Posterior cingulate gyrus (tissue), 11 donors: Measurements from ENCODE around the gene CADPS2.

Source experiments
- DNase-seq, 10 donors: peaks; one replicate each; pipeline versions ENCODE4 v3.0.0 to v3.0.0-alpha.2; 2020 to 2021; ENCODE audit warnings: mixed read lengths in 3 of 10
- intact Hi-C: fragments of 100-400 bp; cut with DNase I; formaldehyde crosslinking; loops from one replicate; pipeline ENCODE4 v1.15.1; 2023

The CADPS2 gene

DNA sequence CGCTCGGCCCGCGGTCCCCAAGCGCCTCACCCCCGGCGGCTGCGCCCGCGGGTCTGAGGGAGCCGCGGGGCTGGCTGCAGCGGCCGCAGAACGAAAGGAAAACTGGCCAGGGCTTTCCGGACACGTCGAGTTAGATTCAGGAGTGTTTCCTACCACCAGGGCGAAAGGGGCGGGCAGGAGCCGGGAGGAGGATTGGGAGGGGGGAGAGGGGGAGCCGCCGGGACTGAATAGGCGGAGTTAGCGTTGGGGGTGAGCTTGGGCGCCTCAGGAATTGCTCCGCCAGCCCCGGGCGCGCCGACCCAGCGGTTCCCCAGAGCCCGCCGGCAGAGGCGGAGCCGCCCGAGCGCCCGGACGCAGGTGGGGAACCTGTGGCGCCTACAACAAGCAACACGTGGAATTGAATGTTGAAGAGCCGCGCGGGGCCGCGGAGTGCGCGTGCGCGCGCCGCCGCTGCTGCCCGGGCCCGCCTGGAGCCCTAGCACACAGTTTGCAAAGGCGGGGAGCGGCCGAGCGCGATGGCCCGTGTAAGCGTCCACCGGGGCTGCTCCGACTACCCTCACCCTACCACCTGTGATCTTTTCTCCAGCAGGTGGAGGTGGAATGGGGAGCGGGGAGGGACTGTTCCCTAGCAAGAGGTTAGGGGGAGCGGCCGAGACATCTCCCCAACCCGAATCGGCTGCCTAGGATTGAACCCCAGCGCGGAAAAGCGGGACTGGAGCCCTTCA lies at the start of gene CADPS2:
TSS of gene CADPS2 (minus strand) at position 104 of the 725 bp plus-strand sequence. CDS start 123 bp downstream, outside the sequence.
- intact Hi-C loops: loop anchor here (10.0 kb wide), 1 partner anchor 268 kb away; no protein-coding TSS in a partner anchor
- peak; percentile 34 to 95 (median 64) for DNase-seq

DNA sequence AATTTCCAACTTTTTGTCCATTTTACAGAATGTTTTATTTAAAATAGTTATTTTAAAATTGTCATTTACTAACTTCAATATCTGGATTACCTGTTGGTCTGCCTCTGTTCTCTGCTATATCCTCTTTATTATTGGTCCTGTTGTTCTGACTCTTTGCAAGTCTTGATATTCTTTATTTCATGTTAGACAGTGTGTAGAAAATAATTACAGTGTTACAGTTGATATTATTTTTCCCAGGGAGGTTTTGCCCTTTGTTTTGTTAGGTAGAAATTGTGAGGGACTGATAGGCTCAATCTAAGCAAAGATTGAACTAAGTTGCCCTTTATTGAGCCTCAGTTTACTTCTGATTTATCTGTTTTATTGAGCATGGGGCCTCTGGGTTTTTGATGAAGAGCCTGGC lies 49.4 kb upstream of the CADPS2 start:
- intact Hi-C loops: no loop called here
- no peak for DNase-seq

DNA sequence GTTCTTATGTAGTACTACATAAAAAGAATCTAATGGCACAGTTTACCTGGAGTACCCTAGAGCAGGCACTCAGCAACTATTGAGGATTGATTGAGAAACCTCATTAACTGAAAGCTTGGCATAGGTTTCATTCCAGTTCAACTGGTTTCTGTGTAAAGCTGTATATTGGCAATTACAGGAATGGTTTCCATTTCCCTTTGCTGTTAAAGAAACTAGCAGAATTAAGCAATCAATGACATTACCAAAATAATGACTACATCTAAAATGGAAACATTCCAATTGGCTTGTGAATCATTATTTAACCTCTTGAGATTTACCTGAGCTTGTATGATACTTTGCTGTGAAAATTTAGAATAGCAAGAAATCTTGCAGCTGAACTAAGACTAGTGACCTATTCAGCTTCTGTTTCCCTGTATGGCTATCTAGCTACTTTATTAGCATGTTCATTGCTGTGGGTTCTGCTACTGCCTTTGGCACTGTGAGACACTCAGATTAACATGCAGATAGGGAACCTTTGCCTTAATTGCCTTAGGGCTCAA lies 33.5 kb upstream of the CADPS2 start:
- DNase-seq: no peak
- intact Hi-C loops: no loop called here

DNA sequence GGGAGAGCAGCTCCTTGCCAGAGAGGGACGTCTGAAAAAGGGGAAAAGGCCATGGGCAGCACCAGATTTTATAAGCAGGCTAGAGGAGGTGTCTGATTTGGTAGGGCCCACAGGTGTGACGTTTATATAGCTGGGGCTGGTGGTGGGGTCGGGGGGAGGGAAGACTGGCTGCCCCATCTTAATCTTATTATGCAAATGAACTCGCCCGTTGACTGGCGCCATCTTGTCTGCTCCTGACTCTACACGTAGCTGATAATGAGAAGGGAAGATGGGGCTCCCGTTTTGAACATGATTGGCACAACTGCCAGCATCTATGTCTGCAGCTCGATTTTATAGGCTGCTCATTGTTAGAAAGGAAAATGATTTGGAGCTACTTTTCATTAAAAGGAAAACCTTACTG lies 28.6 kb upstream of the CADPS2 start:
- intact Hi-C loops: no loop called here
- DNase-seq: no peak

DNA sequence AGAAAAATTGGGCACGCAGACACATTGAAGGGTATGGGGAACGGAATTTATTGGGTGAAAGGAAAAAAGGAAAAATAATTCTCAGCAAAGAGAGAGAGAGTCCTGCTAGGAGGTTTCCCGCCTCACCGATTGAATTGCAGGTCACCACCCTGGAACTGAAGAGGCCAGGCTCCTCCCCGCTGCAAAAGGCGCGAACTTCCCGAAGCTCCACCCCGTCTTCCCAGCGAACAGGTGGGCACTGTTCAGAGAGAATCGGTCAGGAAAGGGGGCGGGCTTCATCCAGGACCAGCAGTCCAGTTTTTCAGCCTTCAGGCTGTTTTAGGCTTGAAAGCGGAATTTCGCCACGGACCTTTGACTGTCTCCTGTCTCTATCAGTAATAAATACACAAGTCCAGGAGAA lies 27.3 kb upstream of the CADPS2 start:
- peak in 1 of 10 donors; percentile 68 for DNase-seq

DNA sequence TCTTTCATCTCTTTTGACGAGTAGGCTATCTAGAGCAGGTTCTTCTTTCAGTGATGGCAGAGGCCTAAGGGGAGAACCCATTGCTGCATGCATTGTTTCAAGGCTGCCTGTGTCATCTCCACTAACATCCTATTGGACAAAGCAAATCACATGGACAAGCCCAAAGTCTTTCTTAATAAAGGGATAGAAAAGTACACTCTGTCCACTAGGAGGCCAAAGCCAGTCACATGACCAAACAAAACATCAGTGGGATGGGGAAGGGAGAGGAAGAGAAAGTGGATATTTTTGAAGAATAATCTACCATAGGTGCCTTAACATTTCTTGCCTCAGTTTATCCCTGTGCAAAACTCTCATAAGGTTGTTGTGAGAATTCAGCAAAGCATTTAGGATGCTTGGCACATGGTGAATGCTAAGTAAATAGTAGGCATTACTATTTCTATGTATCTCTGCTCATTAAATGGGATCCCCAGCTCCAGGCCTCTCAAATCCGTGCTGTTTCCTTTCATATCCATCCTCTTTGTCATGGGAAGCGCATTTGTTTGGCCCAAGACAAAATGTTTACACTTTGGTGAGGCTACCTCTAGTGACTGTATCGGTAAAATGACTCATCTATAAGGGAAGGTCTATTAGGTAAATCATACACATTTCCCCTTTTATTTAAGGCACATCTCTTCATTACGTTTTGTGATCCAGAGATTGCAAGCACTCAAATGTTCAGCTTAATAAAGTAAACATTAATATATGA lies 16.7 kb upstream of the CADPS2 start:
- intact Hi-C loops: no loop called here
- no peak for DNase-seq

More for the DNA sequence above, 27.3 kb upstream of the CADPS2 start:
- intact Hi-C loops: no loop called here

DNA sequence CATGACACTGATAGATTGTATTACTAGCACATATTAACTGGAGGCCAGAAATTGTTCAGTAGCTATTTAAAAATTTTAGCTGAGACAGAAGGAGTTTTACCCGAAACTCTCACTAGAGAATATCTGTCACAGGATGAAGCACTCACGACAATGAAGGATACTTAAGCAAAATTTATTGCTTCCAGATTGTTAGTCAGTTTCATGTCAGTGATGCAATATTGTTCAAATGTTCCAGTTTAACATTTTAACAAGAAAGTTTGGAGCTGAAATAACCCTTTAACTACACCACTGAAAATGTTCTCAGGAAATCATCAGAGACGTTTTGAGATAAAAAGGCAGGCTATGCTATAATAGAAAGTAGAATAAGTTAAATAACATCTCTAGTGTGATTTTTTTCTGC lies 15.0 kb upstream of the CADPS2 start:
- no peak for DNase-seq
- intact Hi-C loops: no loop called here

DNA sequence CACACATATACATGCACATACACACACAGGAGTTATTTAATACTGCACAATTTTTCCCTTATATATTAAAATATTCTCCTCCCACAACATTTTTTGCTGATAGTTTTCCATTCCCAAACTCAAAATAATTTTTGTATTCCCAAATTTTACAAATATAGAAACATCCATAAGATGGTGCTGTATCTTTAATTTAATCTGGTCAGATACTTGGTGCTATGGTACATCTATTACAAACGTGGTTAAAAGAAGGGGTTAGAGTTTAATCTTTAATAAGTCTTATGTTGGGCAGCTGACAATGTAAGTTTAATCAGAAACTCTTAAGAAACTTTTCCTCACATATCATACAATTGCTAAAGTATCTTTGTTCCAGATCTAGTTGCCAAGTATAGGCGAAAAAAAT lies 10.2 kb upstream of the CADPS2 start:
- intact Hi-C loops: no loop called here
- no peak for DNase-seq

DNA sequence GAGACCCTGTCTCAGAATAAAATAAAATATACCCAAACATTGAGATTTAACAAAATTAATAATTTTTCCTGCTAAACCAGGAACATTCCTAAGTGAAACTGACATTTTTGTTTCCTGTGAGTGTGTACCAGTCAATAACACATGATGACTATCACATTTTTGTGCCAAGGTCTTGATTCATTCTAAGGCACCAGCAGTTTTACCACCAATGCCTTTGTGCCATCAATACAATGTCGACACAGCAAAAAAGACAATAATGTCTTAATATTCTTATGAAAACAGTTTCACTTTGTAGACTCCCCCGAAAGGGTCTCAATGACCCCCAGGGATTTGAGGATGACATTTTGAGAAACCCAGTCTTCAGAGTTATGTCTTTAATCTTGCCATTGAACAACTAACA lies 7.2 kb upstream of the CADPS2 start:
- intact Hi-C loops: no loop called here
- no peak for DNase-seq

DNA sequence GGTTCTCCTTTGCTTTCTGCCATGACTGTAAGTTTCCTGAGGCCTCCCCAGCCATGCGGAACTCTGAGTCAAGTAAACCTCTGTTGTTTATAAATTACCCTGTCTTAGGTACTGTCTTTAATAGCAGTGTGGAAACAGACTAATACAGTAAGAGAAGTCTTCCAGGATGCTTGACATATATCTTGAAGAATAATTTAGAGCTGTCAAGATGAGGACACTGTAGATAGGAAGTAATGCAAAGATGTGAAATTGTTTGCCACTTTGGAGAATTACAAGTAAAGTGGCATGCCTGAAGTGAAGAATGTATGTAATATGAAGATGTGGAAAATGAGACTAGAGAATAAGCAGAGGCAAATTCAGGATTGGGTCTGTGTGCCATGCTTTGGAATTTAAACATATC lies 2.9 kb upstream of the CADPS2 start:
- intact Hi-C loops: loop anchor here (10.0 kb wide), 1 partner anchor 266 kb away; no protein-coding TSS in a partner anchor
- DNase-seq: no peak

DNA sequence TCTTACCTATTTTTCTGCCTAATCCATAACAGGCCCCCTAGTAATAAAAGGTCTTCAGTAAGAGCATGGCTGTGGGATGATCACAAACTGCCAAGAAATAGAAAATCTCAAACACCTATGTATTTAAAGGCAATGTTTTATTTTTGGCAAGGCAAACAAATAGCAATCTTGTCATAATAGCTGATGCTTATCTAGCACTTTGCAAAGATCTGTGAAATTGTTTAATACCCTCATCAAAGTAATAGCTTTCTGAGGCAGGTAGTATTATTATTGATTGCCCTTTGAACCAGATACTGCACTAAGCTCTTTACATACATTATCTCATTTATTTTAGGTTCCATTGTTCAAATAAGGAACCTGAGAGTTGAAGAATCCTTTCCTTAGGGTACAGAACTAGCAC lies 1.6 kb upstream of the CADPS2 start:
- DNase-seq: no peak

DNA sequence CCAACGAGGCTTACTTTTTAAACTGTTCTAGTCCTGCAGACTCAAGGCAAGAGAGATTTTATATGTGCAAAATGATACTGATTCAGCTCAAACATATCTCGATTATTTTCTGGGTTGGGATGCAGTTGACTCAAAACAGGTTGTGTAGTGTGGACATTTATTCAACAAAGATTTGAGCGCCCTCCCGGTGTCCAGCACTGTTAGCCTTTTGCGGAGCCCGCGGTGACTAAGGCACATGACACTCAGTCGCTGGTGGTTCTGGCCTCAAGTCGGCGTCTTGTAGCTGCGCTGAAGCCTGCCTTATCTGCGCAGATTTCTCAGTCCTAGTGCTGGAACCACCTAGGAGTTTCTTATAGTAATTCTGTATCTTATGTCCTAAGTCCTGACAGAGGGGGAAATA lies 938 bp upstream of the CADPS2 start:
- intact Hi-C loops: loop anchor here (10.0 kb wide), 1 partner anchor 268 kb away; no protein-coding TSS in a partner anchor
- peak; percentile 36 to 95 (median 70) for DNase-seq

More for the DNA sequence above, 1.6 kb upstream of the CADPS2 start:
- intact Hi-C loops: loop anchor here (10.0 kb wide), 1 partner anchor 267 kb away; no protein-coding TSS in a partner anchor

DNA sequence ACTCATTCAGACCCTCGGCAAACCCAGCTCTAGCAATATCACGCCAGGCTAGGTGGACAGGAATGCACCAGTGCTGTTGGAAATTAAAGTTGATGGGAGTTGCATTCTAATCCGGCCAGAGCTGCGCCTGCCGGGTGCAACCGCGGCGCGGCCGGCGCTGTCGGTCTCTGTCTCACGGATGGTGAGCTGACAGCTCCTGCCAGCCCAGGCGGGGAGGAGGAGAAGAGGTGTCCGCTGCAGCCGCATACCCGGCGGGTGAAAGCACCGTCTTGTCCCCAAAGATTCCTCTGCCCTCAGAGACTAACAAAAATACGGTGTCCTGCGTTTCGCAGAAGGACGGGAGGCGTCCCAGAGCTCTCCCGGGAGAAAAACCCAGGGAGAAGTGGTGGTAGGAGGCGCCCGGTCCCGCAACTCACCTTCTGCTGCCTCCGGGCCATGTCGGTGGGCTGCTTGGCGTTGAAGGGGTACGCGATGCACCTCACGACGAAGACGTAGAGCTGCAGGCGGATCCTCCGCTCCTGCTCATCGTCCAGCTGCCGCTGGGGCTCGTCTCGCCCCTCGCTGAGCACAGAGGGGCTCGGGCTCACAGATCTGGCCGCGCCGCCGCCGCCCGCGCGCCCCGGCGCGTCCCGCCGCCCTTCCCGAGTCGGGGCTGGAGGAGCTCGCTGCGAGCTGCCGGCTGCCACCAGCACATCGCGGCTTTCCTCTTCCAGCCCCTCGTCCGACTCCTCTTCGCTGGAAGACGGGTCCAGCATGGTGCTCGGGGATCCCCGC lies 490 bp downstream of the CADPS2 start:
- intact Hi-C loops: loop anchor here (10.0 kb wide), 1 partner anchor 269 kb away; no protein-coding TSS in a partner anchor
- peak; percentile 20 to 91 (median 33) for DNase-seq

DNA sequence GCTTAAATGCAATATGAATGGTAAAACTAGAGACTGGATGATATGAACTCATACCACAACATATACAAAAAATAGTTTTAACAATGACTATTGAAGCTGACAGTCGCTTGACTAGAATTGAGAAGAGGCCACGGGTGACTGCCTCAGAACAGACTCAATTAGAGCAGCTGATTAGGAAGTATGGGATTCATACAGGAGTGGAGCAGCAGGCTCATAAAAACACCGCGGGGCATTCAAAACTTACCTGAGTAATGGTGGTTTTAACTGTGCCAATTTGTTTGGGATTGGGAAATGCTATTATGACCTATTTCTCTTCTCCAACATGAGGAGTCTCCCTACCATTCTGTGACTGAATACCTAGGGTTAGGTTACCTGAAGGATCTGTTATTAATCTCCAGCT lies 2.1 kb downstream of the CADPS2 start:
- DNase-seq: no peak
- intact Hi-C loops: loop anchor here (10.0 kb wide), 1 partner anchor 271 kb away; no protein-coding TSS in a partner anchor

DNA sequence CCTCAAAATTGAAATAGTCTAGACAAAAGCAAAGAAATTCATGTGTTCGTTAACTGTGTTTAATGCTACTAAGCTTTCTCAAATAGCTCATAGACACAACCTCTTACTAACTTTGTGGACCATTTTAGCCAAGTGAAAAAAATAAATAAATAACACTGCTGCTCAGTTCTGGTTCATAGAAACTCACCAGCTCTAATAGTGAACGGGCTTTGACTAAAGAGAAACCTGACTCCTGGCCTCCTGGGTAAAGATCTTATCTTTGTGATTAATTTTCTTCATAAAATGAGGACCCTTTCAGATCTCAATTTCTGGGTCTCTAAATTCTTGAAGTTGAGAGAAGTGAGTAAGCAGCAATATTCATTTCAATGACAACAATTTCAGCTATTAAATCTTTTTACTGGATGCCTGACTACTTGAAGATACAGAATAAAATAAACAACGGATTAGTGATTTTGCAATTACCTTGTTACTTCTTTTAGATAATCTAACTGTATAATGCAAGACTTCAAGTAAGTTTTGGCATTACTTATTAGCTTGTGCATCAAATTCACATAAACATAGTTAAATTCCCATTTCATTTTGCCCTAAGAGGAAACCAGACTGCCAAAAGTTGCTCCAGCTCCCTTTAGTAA lies 3.1 kb downstream of the CADPS2 start:
- DNase-seq: no peak
- intact Hi-C loops: loop anchor here (10.0 kb wide), 1 partner anchor 272 kb away; no protein-coding TSS in a partner anchor

DNA sequence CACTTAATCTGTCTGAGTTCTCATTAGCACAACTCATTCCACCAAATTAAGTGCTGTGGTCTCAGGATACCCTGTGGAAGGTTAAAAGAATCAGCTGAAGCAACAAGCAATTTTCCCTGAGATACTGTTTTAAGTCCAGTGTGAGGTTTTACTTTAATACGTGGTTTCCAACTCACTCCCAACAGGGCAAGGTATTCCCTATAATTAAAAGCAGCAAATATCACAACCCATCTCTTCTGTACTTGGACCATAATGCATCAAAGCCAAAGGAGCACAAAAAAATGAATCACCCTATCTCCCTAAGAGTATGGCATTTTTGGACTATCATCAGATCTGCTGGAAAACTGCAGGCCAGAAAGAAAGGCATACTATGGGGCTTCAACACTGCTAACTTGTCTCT lies 4.9 kb downstream of the CADPS2 start:
- no peak for DNase-seq
- intact Hi-C loops: loop anchor here (10.0 kb wide), 1 partner anchor 273 kb away; no protein-coding TSS in a partner anchor

DNA sequence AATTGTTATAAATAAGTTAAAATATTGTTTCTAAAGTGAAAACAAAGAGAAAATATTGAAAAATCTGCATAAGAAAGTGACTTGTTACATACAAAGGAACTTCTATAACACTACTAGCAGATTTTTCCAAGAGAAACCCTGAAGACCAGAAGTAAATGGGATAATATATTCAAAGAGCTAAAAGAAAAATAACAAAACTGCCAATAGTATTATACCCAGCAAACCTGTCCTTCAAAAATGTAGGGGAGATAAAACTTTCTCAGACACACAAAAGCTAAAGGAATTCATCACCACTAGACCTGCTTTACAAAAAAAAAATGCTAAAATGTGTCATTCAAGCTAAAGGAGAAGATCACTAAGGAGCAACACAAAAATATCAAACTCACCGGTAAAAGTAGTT lies 17.0 kb downstream of the CADPS2 start:
- intact Hi-C loops: no loop called here
- DNase-seq: no peak

DNA sequence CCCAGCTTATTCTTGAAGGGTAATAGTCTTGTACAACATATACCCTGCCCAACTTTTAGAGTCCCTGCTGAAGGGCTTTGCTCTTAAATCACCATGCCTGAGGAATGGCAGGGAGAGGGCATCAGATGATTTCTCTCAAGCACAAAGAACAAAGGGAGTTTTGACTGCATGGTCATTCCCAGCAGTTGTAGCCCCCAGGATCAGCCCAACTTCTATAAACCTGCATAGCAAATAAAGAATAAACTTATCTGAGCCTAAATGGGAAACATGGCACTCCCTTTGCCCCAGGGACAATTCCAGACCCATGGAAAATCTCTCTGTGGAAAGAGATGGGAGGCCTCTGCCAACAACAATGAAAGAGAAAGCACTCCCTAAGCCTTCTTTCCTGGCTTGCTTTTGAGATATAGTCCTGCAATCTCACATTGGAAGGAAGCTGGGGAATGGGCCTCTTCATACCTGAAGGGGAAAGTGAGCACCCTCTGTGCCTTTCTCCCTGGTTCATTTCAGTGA lies 18.7 kb downstream of the CADPS2 start:
- no peak for DNase-seq
- intact Hi-C loops: no loop called here

DNA sequence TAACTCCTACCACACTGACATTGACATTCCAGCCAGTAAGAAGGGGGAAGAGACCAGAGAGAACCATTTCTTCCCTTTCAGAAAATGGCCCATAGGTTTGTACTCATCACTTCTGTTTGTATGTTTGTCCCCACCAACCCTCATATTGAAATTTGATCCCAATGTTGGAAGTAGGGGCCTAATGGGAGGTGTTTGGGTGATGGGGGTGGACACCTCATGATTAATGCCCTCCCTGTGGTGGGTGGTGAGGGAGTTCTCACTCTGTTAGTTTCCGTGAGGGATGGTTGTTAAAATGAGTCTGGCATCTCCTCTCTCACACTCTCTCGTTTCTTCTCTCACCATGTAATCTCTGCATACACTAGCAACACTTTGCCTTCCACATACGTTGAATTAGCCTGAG lies 21.4 kb downstream of the CADPS2 start:
- intact Hi-C loops: no loop called here
- no peak for DNase-seq

DNA sequence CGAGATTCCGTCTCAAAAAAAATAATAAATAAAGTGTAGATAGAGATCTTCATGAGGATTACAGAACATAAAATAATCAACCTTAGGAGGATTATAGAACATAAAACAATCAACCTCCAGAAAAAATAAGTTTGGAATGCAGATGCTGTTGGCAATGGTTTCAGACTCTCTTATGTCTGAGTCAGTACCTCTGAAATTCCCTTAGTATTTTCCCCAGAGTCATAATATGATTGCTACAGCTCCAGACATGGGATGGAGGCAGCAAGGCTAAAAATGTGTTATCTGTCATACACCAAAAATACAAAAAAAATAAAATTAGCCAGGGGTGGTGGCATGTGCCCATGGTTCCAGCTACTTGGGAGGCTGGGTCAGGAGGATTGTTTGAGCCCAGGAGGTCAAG lies 22.2 kb downstream of the CADPS2 start:
- no peak for DNase-seq
- intact Hi-C loops: no loop called here
